ENCODE results near the gene EP400. TPM values are rescaled to one million over a fixed set of nuclear protein-coding genes. Genes with fewer than 3 reads are reported as not detected.

EP400 gene
- total RNA-seq, 6 experiments from 2014 or later: 27.5 to 35.3 (median 30.4) TPM

GRCh38 chr12:132024758-132025157, 75.0 kb downstream of the EP400 start:
- no peak for DNase-seq
- Mint-ChIP-seq H3K9me3 (no peaks in the 10 kb centered on the region), H3K27me3 (ENCODE audit: insufficient read depth) (no peaks in the 10 kb centered on the region), H3K4me3 (no peak overlapping the region), H3K36me3 (ENCODE audit: low read depth) (peaks cover 40% of the 10 kb centered on the region; the same call in 1 of the 2 replicates), H3K27ac (no peak overlapping the region), H3K4me1 (ENCODE audit: low read depth) (peaks cover 11% of the 10 kb centered on the region)
- TF ChIP-seq CTCF (IDR thresholded peaks at IDR 0.05): no peak

DNA sequence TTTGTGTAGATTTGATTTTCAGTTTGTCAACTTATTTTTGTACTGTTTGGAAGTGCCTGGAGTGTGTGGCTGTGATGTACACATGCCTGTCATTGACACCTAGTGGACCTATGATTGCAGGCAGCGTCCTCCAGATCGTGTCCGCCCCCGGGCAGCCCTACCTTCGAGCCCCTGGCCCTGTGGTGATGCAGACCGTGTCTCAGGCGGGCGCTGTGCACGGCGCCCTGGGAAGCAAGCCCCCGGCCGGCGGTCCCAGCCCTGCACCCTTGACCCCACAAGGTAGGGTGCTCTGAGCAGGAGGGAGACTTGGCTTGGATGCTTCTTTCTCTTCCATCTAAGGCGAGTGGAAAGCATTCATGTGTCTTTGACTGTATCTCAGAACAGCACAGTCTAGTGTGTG, 75.8 kb downstream of the EP400 start:
- peaks cover 19% of the 10 kb centered on the region for H3K4me1 Mint-ChIP-seq (ENCODE audit: low read depth)

GRCh38 chr12:132026061-132026795, 76.5 kb downstream of the EP400 start:
- no peak overlapping the region for H3K27ac Mint-ChIP-seq
- peaks cover 44% of the 10 kb centered on the region for H3K36me3 Mint-ChIP-seq (ENCODE audit: low read depth)
- no peak overlapping the region for H3K4me3 Mint-ChIP-seq
- no peak for TF ChIP-seq CTCF (IDR thresholded peaks at IDR 0.05)
- DNase-seq: no peak
- H3K9me3 Mint-ChIP-seq: no peaks in the 10 kb centered on the region
- no peaks in the 10 kb centered on the region for H3K27me3 Mint-ChIP-seq (ENCODE audit: insufficient read depth)
- peaks cover 26% of the 10 kb centered on the region for H3K4me1 Mint-ChIP-seq (ENCODE audit: low read depth)

More for the DNA sequence above, 75.8 kb downstream of the EP400 start:
- TF ChIP-seq CTCF (IDR thresholded peaks at IDR 0.05): no peak
- no peak for DNase-seq
- Mint-ChIP-seq H3K36me3 (ENCODE audit: low read depth) (peaks cover 38% of the 10 kb centered on the region), H3K9me3 (no peaks in the 10 kb centered on the region), H3K27me3 (ENCODE audit: insufficient read depth) (no peaks in the 10 kb centered on the region), H3K27ac (no peak overlapping the region), H3K4me3 (no peak overlapping the region)

GRCh38 chr12:132026796-132027500, 77.2 kb downstream of the EP400 start:
- TF ChIP-seq CTCF (IDR thresholded peaks at IDR 0.05): no peak
- no peaks in the 10 kb centered on the region for H3K9me3 Mint-ChIP-seq
- DNase-seq: no peak
- H3K27me3 Mint-ChIP-seq (ENCODE audit: insufficient read depth): no peaks in the 10 kb centered on the region
- H3K4me3 Mint-ChIP-seq: no peak overlapping the region
- peaks cover 49% of the 10 kb centered on the region for H3K36me3 Mint-ChIP-seq (ENCODE audit: low read depth)
- H3K27ac Mint-ChIP-seq: no peak overlapping the region
- peaks cover 25% of the 10 kb centered on the region for H3K4me1 Mint-ChIP-seq (ENCODE audit: low read depth)

GRCh38 chr12:132027636-132028035, 77.9 kb downstream of the EP400 start:
- Mint-ChIP-seq H3K9me3 (no peaks in the 10 kb centered on the region), H3K4me1 (ENCODE audit: low read depth) (peaks cover 21% of the 10 kb centered on the region), H3K27ac (no peak overlapping the region), H3K36me3 (ENCODE audit: low read depth) (peaks cover 48% of the 10 kb centered on the region), H3K4me3 (no peak overlapping the region), H3K27me3 (ENCODE audit: insufficient read depth) (no peaks in the 10 kb centered on the region)
- no peak for DNase-seq
- no peak for TF ChIP-seq CTCF (IDR thresholded peaks at IDR 0.05)

All from HFFc6 (cell line).